Natural killer cell (primary cell): ENCODE data around the gene ST6GAL2. TPM values are rescaled to one million over a fixed set of nuclear protein-coding genes. Genes with fewer than 3 reads are reported as not detected.

Experiments used
- ATAC-seq, 3 donors: fragments of 150-1000 bp in 2 of 3; fragments of 200-7000 bp in 1 of 3; cut with Tn5 transposase; 1 replicate in 1 of 3; 2 replicates in 2 of 3; pipeline ENCODE4 v1.10.0; 2021; ENCODE audit warnings: mild to moderate bottlenecking in 2 of 3, moderate library complexity in 2 of 3
- DNase-seq, 2 donors: peaks; one replicate each; pipeline versions ENCODE4 v3.0.0 to v3.0.0-alpha.2; 2013 to 2021; ENCODE audit warnings: mixed read lengths in 1 of 2
- H3K27ac ChIP-seq: one replicate; pipeline ENCODE4 v1.5.1; 2013; ENCODE audit warnings: mild to moderate bottlenecking, low read length
- H3K27me3 ChIP-seq: one replicate; pipeline ENCODE4 v1.6.1; 2013; ENCODE audit warnings: low read length; ENCODE audit not compliant: control insufficient read depth, insufficient read depth
- H3K36me3 ChIP-seq: one replicate; pipeline ENCODE4 v1.6.1; 2013; ENCODE audit warnings: low read length; ENCODE audit not compliant: control insufficient read depth, insufficient read depth
- H3K4me1 ChIP-seq: one replicate; pipeline ENCODE4 v1.6.1; 2013; ENCODE audit warnings: low read length; ENCODE audit not compliant: control insufficient read depth, insufficient read depth
- H3K4me3 ChIP-seq: one replicate; pipeline ENCODE4 v1.5.1; 2013; ENCODE audit warnings: low read length
- H3K9me3 ChIP-seq: one replicate; pipeline ENCODE4 v1.6.1; 2013; ENCODE audit warnings: low read length; ENCODE audit not compliant: control insufficient read depth, insufficient read depth
- H3K27ac Mint-ChIP-seq, 2 donors: one replicate each; pipeline ENCODE4 v1.8.0; 2022; ENCODE audit warnings: mild to moderate bottlenecking in 2 of 2, mixed read lengths in 2 of 2, moderate library complexity in 1 of 2
- H3K27me3 Mint-ChIP-seq, 2 donors: one replicate each; pipeline ENCODE4 v1.8.0; 2022; ENCODE audit warnings: low read depth in 2 of 2, mixed read lengths in 2 of 2
- H3K36me3 Mint-ChIP-seq: one replicate; pipeline ENCODE4 v1.8.0; 2022; ENCODE audit warnings: mixed read lengths
- H3K4me1 Mint-ChIP-seq, 2 donors: one replicate each; pipeline ENCODE4 v1.8.0; 2022; ENCODE audit warnings: mixed read lengths in 2 of 2
- H3K4me3 Mint-ChIP-seq: one replicate; pipeline ENCODE4 v1.8.0; 2022; ENCODE audit warnings: mild to moderate bottlenecking, moderate library complexity, mixed read lengths
- H3K9me3 Mint-ChIP-seq, 2 donors: one replicate each; pipeline ENCODE4 v1.8.0; 2022; ENCODE audit warnings: mixed read lengths in 2 of 2
- WGBS: methylation state at CpG from one replicate; pipeline ENCODE4 v1.1.7; 2013; ENCODE audit warnings: missing lambda C conversion rate; ENCODE audit not compliant: insufficient coverage; 5-methylcytosine and 5-hydroxymethylcytosine counted together
- intact Hi-C: fragments of 100-400 bp; cut with micrococcal nuclease; formaldehyde crosslinking; loops from one replicate; pipeline ENCODE4 v1.14.2; 2022
- total RNA-seq, 4 donors: library from RNA; stranded (reverse); fragments of 120-200 nt in 1 of 4; gene quantifications; one replicate each; pipeline versions ENCODE4 v1.2.3 to v1.2.4, GENCODE V29; 2013 to 2022
- TF ChIP-seq, protein P1 (sequence below): fragments of 200-600 bp; IDR thresholded peaks from one replicate; pipeline ENCODE4 v1.8.0; 2022; ENCODE audit warnings: antibody characterized with exemption

Gene ST6GAL2
- total RNA-seq, 3 donors from 2014 or later (not counting 1 experiment from before 2014, with no cell fraction given): not detected

DNA sequence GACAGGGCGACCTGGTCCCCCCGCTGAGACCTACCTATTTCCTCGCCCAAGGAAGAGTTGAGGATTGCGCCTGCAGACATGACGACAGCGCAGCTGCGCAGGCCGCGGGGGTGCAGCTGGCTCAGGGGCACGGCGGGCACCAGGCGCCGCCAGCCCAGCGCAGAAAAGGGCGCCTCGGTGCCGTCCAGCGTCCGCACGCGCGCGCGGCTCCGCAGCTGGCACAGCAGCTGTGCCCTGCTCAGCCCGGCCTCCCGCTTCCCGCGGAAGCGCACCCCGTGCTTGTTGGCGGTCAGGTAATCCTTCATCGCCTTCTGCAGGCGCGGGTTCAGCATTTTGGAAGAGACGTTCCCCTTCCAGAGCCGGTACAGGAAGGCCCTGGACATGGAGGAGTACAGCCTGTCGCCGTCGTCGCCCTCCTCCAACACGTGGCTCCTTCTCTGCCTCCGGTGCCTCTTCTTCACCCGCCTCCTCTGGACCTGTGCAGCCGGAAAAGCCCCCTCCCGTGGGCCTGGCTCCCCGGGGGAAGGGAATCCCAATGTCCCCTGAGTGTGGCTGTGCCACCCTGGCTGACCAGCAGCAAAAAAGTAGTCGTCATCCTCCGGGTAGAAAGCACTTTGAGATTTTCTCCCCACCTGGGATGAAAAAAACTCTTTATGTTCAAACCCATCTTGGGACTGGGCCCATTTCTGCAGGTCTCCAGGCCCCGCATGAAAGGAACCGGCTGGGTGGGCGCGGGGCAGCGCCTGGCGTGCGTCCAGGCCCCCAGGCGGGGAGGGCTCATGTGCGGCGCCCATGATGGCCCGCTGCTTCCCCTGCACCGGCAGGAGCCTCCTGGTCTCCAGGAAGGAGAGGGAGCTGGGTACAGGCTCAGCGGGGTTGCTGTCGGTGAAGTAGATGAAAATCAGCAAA, 42.7 kb downstream of the ST6GAL2 start:
- ATAC-seq: no peak
- Histone ChIP-seq H3K4me3 (no peak overlapping the region), H3K27ac (no peak overlapping the region), H3K4me1 (no peaks in the 10 kb centered on the region), H3K36me3 (no peaks in the 10 kb centered on the region), H3K9me3 (peaks cover 2% of the 10 kb centered on the region), H3K27me3 (no peaks in the 10 kb centered on the region)
- no peaks in the 10 kb centered on the region for H3K27me3 Mint-ChIP-seq
- intact Hi-C loops: no loop called here
- H3K9me3 Mint-ChIP-seq: no peaks in the 10 kb centered on the region
- H3K27ac Mint-ChIP-seq: no peak overlapping the region
- TF ChIP-seq, protein P1, sequence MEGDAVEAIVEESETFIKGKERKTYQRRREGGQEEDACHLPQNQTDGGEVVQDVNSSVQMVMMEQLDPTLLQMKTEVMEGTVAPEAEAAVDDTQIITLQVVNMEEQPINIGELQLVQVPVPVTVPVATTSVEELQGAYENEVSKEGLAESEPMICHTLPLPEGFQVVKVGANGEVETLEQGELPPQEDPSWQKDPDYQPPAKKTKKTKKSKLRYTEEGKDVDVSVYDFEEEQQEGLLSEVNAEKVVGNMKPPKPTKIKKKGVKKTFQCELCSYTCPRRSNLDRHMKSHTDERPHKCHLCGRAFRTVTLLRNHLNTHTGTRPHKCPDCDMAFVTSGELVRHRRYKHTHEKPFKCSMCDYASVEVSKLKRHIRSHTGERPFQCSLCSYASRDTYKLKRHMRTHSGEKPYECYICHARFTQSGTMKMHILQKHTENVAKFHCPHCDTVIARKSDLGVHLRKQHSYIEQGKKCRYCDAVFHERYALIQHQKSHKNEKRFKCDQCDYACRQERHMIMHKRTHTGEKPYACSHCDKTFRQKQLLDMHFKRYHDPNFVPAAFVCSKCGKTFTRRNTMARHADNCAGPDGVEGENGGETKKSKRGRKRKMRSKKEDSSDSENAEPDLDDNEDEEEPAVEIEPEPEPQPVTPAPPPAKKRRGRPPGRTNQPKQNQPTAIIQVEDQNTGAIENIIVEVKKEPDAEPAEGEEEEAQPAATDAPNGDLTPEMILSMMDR: no peak
- H3K4me1 Mint-ChIP-seq: peaks cover 0 to 4% of the 10 kb centered on the region in 2 donors
- no peak overlapping the region for H3K4me3 Mint-ChIP-seq
- no peaks in the 10 kb centered on the region for H3K36me3 Mint-ChIP-seq
- no peak for DNase-seq
- WGBS: 95% methylated on average over 63 of the region's 63 CpGs

DNA sequence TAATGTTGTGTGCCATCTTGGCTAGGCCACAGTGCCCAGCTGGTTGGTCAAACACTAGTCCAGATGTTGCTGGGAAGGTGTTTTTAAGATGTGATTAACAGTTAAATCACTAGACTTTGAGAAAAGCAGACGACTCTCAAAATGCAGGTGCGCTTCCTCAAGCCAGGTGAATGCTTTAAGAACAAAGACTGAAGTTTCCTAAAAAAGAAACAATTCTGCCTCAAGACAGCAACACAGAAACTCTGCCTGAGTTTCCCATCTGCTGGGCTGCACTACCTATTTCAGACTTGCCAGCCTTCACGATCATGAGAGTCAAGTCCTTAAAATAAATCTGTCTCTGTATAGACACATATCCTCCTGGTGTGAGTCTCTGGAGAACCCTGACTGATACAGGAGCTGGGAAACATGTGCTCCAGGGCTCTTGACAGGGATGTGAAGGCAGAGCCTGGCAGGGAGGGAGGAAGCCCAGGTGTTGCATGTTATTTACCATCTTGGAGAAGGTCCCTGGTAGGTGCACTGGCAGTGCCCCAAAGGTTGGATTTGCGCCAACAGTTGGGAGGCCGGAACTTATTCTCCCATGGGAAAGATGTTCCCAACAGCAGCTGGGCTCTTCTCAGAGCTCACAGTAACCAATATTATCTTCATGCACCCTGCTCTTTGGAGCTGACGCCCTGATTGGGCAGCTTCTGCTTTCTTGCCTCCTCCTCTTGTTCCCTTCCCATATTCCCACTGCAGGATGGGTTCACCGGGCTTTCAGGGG, 43.9 kb downstream of the ST6GAL2 start:
- DNase-seq (no peak), ATAC-seq (no peak)
- H3K27ac Mint-ChIP-seq: no peak overlapping the region
- H3K27me3 Mint-ChIP-seq: no peaks in the 10 kb centered on the region
- H3K36me3 Mint-ChIP-seq: no peaks in the 10 kb centered on the region
- H3K27ac ChIP-seq: no peak overlapping the region
- WGBS: 88% methylated on average over 7 of the region's 7 CpGs
- peaks cover 0 to 4% of the 10 kb centered on the region in 2 donors for H3K4me1 Mint-ChIP-seq
- no peak overlapping the region for H3K4me3 ChIP-seq
- H3K9me3 ChIP-seq: peaks cover 2% of the 10 kb centered on the region
- no peaks in the 10 kb centered on the region for H3K4me1 ChIP-seq
- TF ChIP-seq, protein P1: no peak
- H3K36me3 ChIP-seq: no peaks in the 10 kb centered on the region
- no peaks in the 10 kb centered on the region for H3K9me3 Mint-ChIP-seq
- H3K27me3 ChIP-seq: no peaks in the 10 kb centered on the region
- no peak overlapping the region for H3K4me3 Mint-ChIP-seq
- intact Hi-C loops: no loop called here

DNA sequence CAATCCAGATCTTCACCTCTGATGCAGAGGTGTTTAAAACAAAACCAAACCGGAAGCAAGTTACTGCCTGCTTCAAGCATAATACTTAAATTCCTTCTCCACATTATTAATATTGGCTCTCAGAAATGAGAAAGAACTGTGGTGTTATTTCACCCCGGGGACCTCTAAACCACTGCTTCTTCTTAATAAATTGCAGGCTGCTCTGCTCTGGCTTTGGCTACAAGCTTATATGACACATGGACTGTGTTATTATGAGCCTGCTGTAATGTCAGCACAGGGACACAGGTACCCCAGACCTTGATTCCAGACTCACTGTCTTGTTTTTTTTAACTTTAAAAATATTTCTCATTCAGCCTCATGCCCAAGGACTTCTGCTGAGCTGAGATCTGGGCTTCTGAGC, 45.1 kb downstream of the ST6GAL2 start:
- Histone ChIP-seq H3K9me3 (peaks cover 2% of the 10 kb centered on the region), H3K27ac (no peak overlapping the region), H3K27me3 (no peaks in the 10 kb centered on the region), H3K36me3 (no peaks in the 10 kb centered on the region), H3K4me3 (no peak overlapping the region), H3K4me1 (no peaks in the 10 kb centered on the region)
- Mint-ChIP-seq H3K36me3 (no peaks in the 10 kb centered on the region), H3K27me3 (no peaks in the 10 kb centered on the region), H3K9me3 (no peaks in the 10 kb centered on the region), H3K4me1 (peaks cover 0 to 4% of the 10 kb centered on the region in 2 donors), H3K4me3 (no peak overlapping the region), H3K27ac (no peak overlapping the region)
- no peak for ATAC-seq
- no peak for DNase-seq
- WGBS: 51% methylated on average over 2 of the region's 2 CpGs
- intact Hi-C loops: no loop called here
- TF ChIP-seq, protein P1: no peak
